Sigmoid colon (tissue), 7 donors: ENCODE data around the gene KRT82. TPM values are rescaled to one million over a fixed set of nuclear protein-coding genes. Genes with fewer than 3 reads are reported as not detected.

Experiments used
- DNase-seq: peaks from one replicate; pipeline ENCODE4 v3.0.0-alpha.2; 2019
- H3K27ac ChIP-seq, 4 donors: fragments of 200-600 bp; sonication (generic); one replicate each; pipeline ENCODE4 v1.5.1; 2016 to 2019; ENCODE audit warnings: mild to moderate bottlenecking in 1 of 4
- H3K27me3 ChIP-seq, 3 donors: fragments of 200-600 bp; sonication (generic); one replicate each; pipeline ENCODE4 v1.5.1; 2019; ENCODE audit warnings: mild to moderate bottlenecking in 1 of 3
- H3K36me3 ChIP-seq, 4 donors: fragments of 200-600 bp; sonication (generic); one replicate each; pipeline ENCODE4 v1.5.1; 2016 to 2019
- H3K4me1 ChIP-seq, 4 donors: fragments of 200-600 bp; sonication (generic); one replicate each; pipeline ENCODE4 v1.5.1; 2017 to 2019
- H3K4me3 ChIP-seq, 4 donors: fragments of 200-600 bp; sonication (generic); one replicate each; pipeline ENCODE4 v1.5.1; 2017 to 2019; ENCODE audit warnings: mild to moderate bottlenecking in 2 of 4, moderate library complexity in 1 of 4
- H3K9me3 ChIP-seq, 4 donors: fragments of 200-600 bp in 3 of 4; sonication (generic) in 3 of 4; one replicate each; pipeline versions ENCODE4 v1.5.1 to v1.6.1; 2013 to 2019
- EP300 ChIP-seq, 4 donors: sonication (generic); formaldehyde crosslinking; IDR thresholded peaks; one replicate each; pipeline ENCODE4 v1.6.1; 2017; ENCODE audit warnings: antibody characterized with exemption in 4 of 4
- POLR2A ChIP-seq, 2 donors: fragments of 450-650 bp; IDR thresholded peaks; one replicate each; pipeline ENCODE4 v1.6.1; 2016; ENCODE audit warnings: antibody characterized with exemption in 2 of 2, mild to moderate bottlenecking in 2 of 2, moderate library complexity in 2 of 2
- POLR2AphosphoS5 ChIP-seq, 4 donors: sonication (generic); formaldehyde crosslinking; IDR thresholded peaks; one replicate each; pipeline ENCODE4 v1.6.1; 2017; ENCODE audit warnings: antibody characterized with exemption in 4 of 4
- WGBS, 2 donors: extraction: QIAGEN DNeasy Blood & Tissue Kit; methylation state at CpG; one replicate each; pipeline ENCODE4 v1.1.7; 2013; 5-methylcytosine and 5-hydroxymethylcytosine counted together
- intact Hi-C: fragments of 100-400 bp; cut with DNase I; formaldehyde crosslinking; loops from one replicate; pipeline ENCODE4 v1.15.1; 2023
- polyA plus RNA-seq, 3 donors: library from polyadenylated mRNA; stranded (reverse); fragments of 200-250 nt; gene quantifications; one replicate each; pipeline ENCODE4 v1.2.3, GENCODE V29; 2013
- total RNA-seq, 4 donors: library from RNA; depleted of rRNA; stranded (reverse); fragments of >200 nt; gene quantifications; one replicate each; pipeline ENCODE4 v1.1.0, GENCODE V29; 2016
- TF ChIP-seq, protein P1 (sequence below), 4 experiments: fragments of 450-650 bp in 3 of 4; fragments of 200-600 bp in 1 of 4; IDR thresholded peaks; one replicate each; pipeline ENCODE4 v1.5.1; 2016 to 2019; ENCODE audit warnings: antibody characterized with exemption in 4 of 4, mild to moderate bottlenecking in 3 of 4, moderate library complexity in 2 of 4
- donor health status: healthy with polysubstance abuse.
- donor health status: Bipolar disorder and iron deficiency.
- donor health status: healthy.

The KRT82 gene
- total and polyA plus RNA-seq, 7 donors: 0.03 TPM; not detected in 6

- Histone ChIP-seq H3K27me3 (no peaks in the 10 kb centered on the region), H3K36me3 (no peaks in the 10 kb centered on the region), H3K27ac (peak overlapping the region in 1 of 4 donors; percentile 34), H3K4me1 (peaks cover 0 to 15% (median 0%) of the 10 kb centered on the region in 4 donors), H3K9me3 (no peaks in the 10 kb centered on the region), H3K4me3 (no peak overlapping the region)
- TF ChIP-seq POLR2AphosphoS5 (IDR thresholded peaks at IDR 0.05): peak in 1 of 4 donors; percentile 43
- TF ChIP-seq, protein P1, sequence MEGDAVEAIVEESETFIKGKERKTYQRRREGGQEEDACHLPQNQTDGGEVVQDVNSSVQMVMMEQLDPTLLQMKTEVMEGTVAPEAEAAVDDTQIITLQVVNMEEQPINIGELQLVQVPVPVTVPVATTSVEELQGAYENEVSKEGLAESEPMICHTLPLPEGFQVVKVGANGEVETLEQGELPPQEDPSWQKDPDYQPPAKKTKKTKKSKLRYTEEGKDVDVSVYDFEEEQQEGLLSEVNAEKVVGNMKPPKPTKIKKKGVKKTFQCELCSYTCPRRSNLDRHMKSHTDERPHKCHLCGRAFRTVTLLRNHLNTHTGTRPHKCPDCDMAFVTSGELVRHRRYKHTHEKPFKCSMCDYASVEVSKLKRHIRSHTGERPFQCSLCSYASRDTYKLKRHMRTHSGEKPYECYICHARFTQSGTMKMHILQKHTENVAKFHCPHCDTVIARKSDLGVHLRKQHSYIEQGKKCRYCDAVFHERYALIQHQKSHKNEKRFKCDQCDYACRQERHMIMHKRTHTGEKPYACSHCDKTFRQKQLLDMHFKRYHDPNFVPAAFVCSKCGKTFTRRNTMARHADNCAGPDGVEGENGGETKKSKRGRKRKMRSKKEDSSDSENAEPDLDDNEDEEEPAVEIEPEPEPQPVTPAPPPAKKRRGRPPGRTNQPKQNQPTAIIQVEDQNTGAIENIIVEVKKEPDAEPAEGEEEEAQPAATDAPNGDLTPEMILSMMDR (IDR thresholded peaks at IDR 0.05): peak; percentile 65 to 80 (median 78)
- no peak for TF ChIP-seq EP300 (IDR thresholded peaks at IDR 0.05)
- 36 to 38% methylated on average over 10 of the region's 10 CpGs for WGBS, 2 donors
- DNase-seq: peak; percentile 89
- intact Hi-C loops: loop anchor here (1.0 to 10.0 kb wide), 4 partner anchors 135 to 612 kb away; no protein-coding TSS in a partner anchor
These were observed 33.6 kb downstream of the KRT82 start for GRCh38 chr12:52372216-52373154.

GRCh38 chr12:52371716-52372115 lies 34.4 kb downstream of the KRT82 start:
- DNase-seq: peak; percentile 46
- H3K27me3 ChIP-seq: no peaks in the 10 kb centered on the region
- WGBS, 2 donors: 60 to 73% methylated on average over 3 of the region's 3 CpGs
- TF ChIP-seq POLR2A (IDR thresholded peaks at IDR 0.05) (no peak), EP300 (IDR thresholded peaks at IDR 0.05) (no peak)
- TF ChIP-seq, protein P1 (IDR thresholded peaks at IDR 0.05): no peak
- intact Hi-C loops: loop anchor here (1.0 to 10.0 kb wide), 4 partner anchors 136 to 613 kb away; no protein-coding TSS in a partner anchor
- no peak overlapping the region for H3K4me3 ChIP-seq
- H3K27ac ChIP-seq: peak overlapping the region; percentile 13 to 39 (median 24)
- no peaks in the 10 kb centered on the region for H3K9me3 ChIP-seq
- H3K4me1 ChIP-seq: peaks cover 0 to 15% (median 0%) of the 10 kb centered on the region in 4 donors
- no peaks in the 10 kb centered on the region for H3K36me3 ChIP-seq

DNA sequence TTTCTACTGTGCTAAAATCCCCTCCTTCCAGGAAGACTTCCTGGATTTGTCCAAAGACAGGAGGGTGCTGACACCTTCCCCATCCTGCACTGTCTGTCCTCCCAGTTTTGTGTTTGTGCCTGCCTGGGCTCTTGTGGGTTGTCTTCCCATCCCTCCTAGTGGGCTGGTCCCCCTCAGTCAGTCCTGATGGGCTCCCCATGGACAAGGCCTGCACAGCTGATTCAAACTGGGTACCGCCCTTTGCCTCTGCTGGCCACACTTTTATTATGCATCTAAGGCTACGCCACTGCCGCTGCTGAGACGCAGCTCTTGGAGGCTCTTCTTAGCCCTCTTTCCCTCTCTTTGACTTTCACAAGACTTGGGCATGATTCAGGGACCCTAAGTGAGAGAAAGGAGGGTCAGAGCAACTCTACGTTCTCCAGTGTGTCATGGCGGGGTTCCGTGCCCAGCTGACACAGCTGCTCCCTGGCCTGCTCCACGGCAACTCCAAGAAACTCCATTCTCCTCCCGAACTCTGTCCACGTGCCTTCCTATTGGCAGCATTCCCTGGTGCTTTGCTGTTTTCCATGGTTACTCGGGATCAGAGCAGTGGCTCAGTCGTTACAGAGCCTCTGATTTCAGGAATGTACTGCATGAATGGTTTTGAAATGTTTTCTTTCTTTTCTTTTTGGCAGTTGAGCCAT lies 35.1 kb downstream of the KRT82 start:
- no peaks in the 10 kb centered on the region for H3K9me3 ChIP-seq
- 73 to 76% methylated on average over 12 of the region's 12 CpGs for WGBS, 2 donors
- no peak overlapping the region for H3K4me3 ChIP-seq
- H3K36me3 ChIP-seq: no peaks in the 10 kb centered on the region
- DNase-seq: peak; percentile 87
- intact Hi-C loops: loop anchor here (5.0 to 10.0 kb wide), 2 partner anchors 211 to 614 kb away; no protein-coding TSS in a partner anchor
- H3K27me3 ChIP-seq: no peaks in the 10 kb centered on the region
- H3K4me1 ChIP-seq: peaks cover 0 to 15% (median 0%) of the 10 kb centered on the region in 4 donors
- H3K27ac ChIP-seq: peak overlapping the region; percentile 13 to 39 (median 24)
- TF ChIP-seq EP300 (IDR thresholded peaks at IDR 0.05) (no peak), POLR2A (IDR thresholded peaks at IDR 0.05) (no peak), POLR2AphosphoS5 (IDR thresholded peaks at IDR 0.05) (no peak)
- TF ChIP-seq, protein P1 (IDR thresholded peaks at IDR 0.05): no peak

- no peaks in the 10 kb centered on the region for H3K9me3 ChIP-seq
- H3K4me3 ChIP-seq: no peak overlapping the region
- TF ChIP-seq, protein P1 (IDR thresholded peaks at IDR 0.05): no peak
- TF ChIP-seq POLR2AphosphoS5 (IDR thresholded peaks at IDR 0.05) (no peak), EP300 (IDR thresholded peaks at IDR 0.05) (no peak), POLR2A (IDR thresholded peaks at IDR 0.05) (no peak)
- no peak for DNase-seq
- peaks cover 0 to 15% (median 0%) of the 10 kb centered on the region in 4 donors for H3K4me1 ChIP-seq
- intact Hi-C loops: loop anchor here (5.0 to 10.0 kb wide), 2 partner anchors 212 to 615 kb away; no protein-coding TSS in a partner anchor
- H3K36me3 ChIP-seq: no peaks in the 10 kb centered on the region
- H3K27me3 ChIP-seq: no peaks in the 10 kb centered on the region
- no peak overlapping the region for H3K27ac ChIP-seq
- WGBS, 2 donors: 80% methylated on average over 6 of the region's 6 CpGs
These were observed 36.3 kb downstream of the KRT82 start for GRCh38 chr12:52369809-52370208.
